IMR-90 (cell line): ENCODE data around the gene BACH1. TPM values are rescaled to one million over a fixed set of nuclear protein-coding genes. Genes with fewer than 3 reads are reported as not detected.

Experiments used
- ATAC-seq: fragments of 200-7000 bp; cut with Tn5 transposase; 2 replicates; pipeline ENCODE4 v1.9.1; 2020; ENCODE audit warnings: low read depth, mild to moderate bottlenecking, moderate library complexity
- BruUV-seq: library from RNA; stranded (reverse); fragments of 400-500 nt; replicated peaks from 2 replicates; lab custom pipeline; 2021; lab: Mats Ljungman, UMichigan
- CTCF ChIA-PET: fragments of 300-600 bp; formaldehyde crosslinking; extraction: SDS; loops from one replicate; lab custom pipeline; 2021; ENCODE audit warnings: antibody characterized with exemption; lab: Yijun Ruan, JAX
- POLR2A ChIA-PET: fragments of 300-600 bp; sonication (Branson Sonifier 250); formaldehyde crosslinking; loops from one replicate; lab custom pipeline; 2022; ENCODE audit warnings: antibody characterized with exemption; ENCODE audit not compliant: unreplicated experiment; lab: Charles Lee
- DNase-seq: peaks from one replicate; pipeline ENCODE4 v3.0.0; 2013
- H2AFZ ChIP-seq: replicated peaks from 2 replicates; pipeline ENCODE3; 2013; ENCODE audit warnings: low read length, mild to moderate bottlenecking; ENCODE audit not compliant: poor library complexity
- H2AK5ac ChIP-seq: 2 replicates; pipeline ENCODE4 v1.6.1; 2013; ENCODE audit warnings: low read depth, low read length, inconsistent platforms
- H2AK9ac ChIP-seq: replicated peaks from 2 replicates; pipeline ENCODE3; 2013; ENCODE audit warnings: mild to moderate bottlenecking, low read depth, low read length, moderate library complexity; ENCODE audit not compliant: poor library complexity
- H2BK120ac ChIP-seq: 2 replicates; pipeline ENCODE4 v1.6.1; 2013; ENCODE audit warnings: low read depth, low read length, inconsistent platforms
- H2BK15ac ChIP-seq: 3 replicates; pipeline ENCODE4 v1.6.1; 2013; ENCODE audit warnings: low read depth, low read length, inconsistent platforms
- H2BK20ac ChIP-seq: 2 replicates; pipeline ENCODE4 v1.6.1; 2013; ENCODE audit warnings: low read depth, mild to moderate bottlenecking, inconsistent platforms, low read length, moderate library complexity
- H2BK5ac ChIP-seq: 2 replicates; pipeline ENCODE4 v1.6.1; 2013; ENCODE audit warnings: mild to moderate bottlenecking, low read depth, low read length, inconsistent platforms; ENCODE audit not compliant: poor library complexity, severe bottlenecking
- H3K14ac ChIP-seq: replicated peaks from 2 replicates; pipeline ENCODE4 v1.6.1; 2013; ENCODE audit warnings: low read depth, low read length, inconsistent platforms
- H3K18ac ChIP-seq: 2 replicates; pipeline ENCODE4 v1.6.1; 2013; ENCODE audit warnings: low read depth, low read length, control low read depth
- H3K23ac ChIP-seq: 2 replicates; pipeline ENCODE4 v1.6.1; 2013; ENCODE audit warnings: low read depth, low read length, inconsistent platforms
- H3K27ac ChIP-seq: 2 replicates; pipeline ENCODE4 v1.5.1; 2013; ENCODE audit warnings: mild to moderate bottlenecking, control low read depth, low read length; ENCODE audit not compliant: insufficient read depth
- H3K27me3 ChIP-seq: 2 replicates; pipeline ENCODE4 v1.6.1; 2013; ENCODE audit warnings: low read length; ENCODE audit not compliant: control insufficient read depth, insufficient read depth
- H3K36me3 ChIP-seq: 2 replicates; pipeline ENCODE4 v1.6.1; 2013; ENCODE audit warnings: low read length, mixed read lengths; ENCODE audit not compliant: control insufficient read depth, insufficient read depth
- H3K4ac ChIP-seq: 2 replicates; pipeline ENCODE4 v1.6.1; 2013; ENCODE audit warnings: low read depth, low read length, inconsistent platforms
- H3K4me1 ChIP-seq: 2 replicates; pipeline ENCODE4 v1.6.1; 2013; ENCODE audit warnings: low read length, mixed read lengths; ENCODE audit not compliant: control insufficient read depth, insufficient read depth
- H3K4me2 ChIP-seq: 2 replicates; pipeline ENCODE4 v1.6.1; 2013; ENCODE audit warnings: low read depth, mild to moderate bottlenecking, control low read depth, low read length, moderate library complexity
- H3K4me3 ChIP-seq: 2 replicates; pipeline ENCODE4 v1.5.1; 2013; ENCODE audit warnings: low read depth, mild to moderate bottlenecking, control low read depth, low read length, moderate library complexity; ENCODE audit not compliant: insufficient read depth
- H3K56ac ChIP-seq: 2 replicates; pipeline ENCODE4 v1.6.1; 2013; ENCODE audit warnings: low read length, inconsistent platforms; ENCODE audit not compliant: insufficient read depth; ENCODE audit errors: extremely low read depth
- H3K79me1 ChIP-seq, 2 experiments: 2 replicates each; pipeline ENCODE4 v1.6.1; 2013; ENCODE audit warnings: low read length in 2 of 2, inconsistent platforms in 1 of 2, low read depth in 1 of 2
- H3K9ac ChIP-seq: 2 replicates; pipeline ENCODE4 v1.6.1; 2013; ENCODE audit warnings: low read depth, low read length, control low read depth
- H3K9me1 ChIP-seq: 2 replicates; pipeline ENCODE4 v1.6.1; 2013; ENCODE audit warnings: low read length, inconsistent platforms; ENCODE audit not compliant: insufficient read depth
- H3K9me3 ChIP-seq: 2 replicates; pipeline ENCODE4 v1.6.1; 2013; ENCODE audit warnings: low read length; ENCODE audit not compliant: control insufficient read depth, insufficient read depth
- H4K20me1 ChIP-seq: 2 replicates; pipeline ENCODE4 v1.6.1; 2013; ENCODE audit warnings: low read length, inconsistent platforms; ENCODE audit not compliant: insufficient read depth
- H4K5ac ChIP-seq: 2 replicates; pipeline ENCODE4 v1.6.1; 2013; ENCODE audit warnings: mild to moderate bottlenecking, low read depth, low read length, control low read depth
- H4K8ac ChIP-seq, 2 experiments: 2 replicates each; pipeline ENCODE4 v1.6.1; 2013; ENCODE audit warnings: low read depth in 2 of 2, low read length in 2 of 2, control low read depth in 1 of 2, inconsistent platforms in 1 of 2
- H4K91ac ChIP-seq: 2 replicates; pipeline ENCODE4 v1.6.1; 2013; ENCODE audit warnings: low read depth, low read length, inconsistent platforms; ENCODE audit not compliant: insufficient read depth
- CHD1 ChIP-seq: IDR thresholded peaks from 2 replicates; pipeline ENCODE4 v1.6.1; 2012; ENCODE audit warnings: low read depth, low read length, improper control_type of control experiment
- FOS ChIP-seq: fragments of 150-350 bp; IDR thresholded peaks from 2 replicates; pipeline ENCODE4 v1.6.1; 2016; ENCODE audit warnings: low read depth, low read length
- MAFK ChIP-seq: IDR thresholded peaks from 2 replicates; pipeline ENCODE4 v1.6.1; 2012; ENCODE audit warnings: low read depth, low read length, improper control_type of control experiment
- MAZ ChIP-seq: IDR thresholded peaks from 2 replicates; pipeline ENCODE4 v1.6.1; 2012; ENCODE audit warnings: low read depth, mild to moderate bottlenecking, low read length, improper control_type of control experiment, moderate library complexity, borderline replicate concordance
- MXI1 ChIP-seq: IDR thresholded peaks from 2 replicates; pipeline ENCODE4 v1.6.1; 2012; ENCODE audit warnings: low read depth, mild to moderate bottlenecking, low read length, moderate library complexity, borderline replicate concordance
- NFE2L2 ChIP-seq: fragments of 150-350 bp; IDR thresholded peaks from 2 replicates; pipeline ENCODE4 v1.6.1; 2016; ENCODE audit warnings: low read depth, mild to moderate bottlenecking, low read length
- RFX5 ChIP-seq: IDR thresholded peaks from 2 replicates; pipeline ENCODE4 v1.8.0; 2012; ENCODE audit warnings: low read depth, mild to moderate bottlenecking, low read length, moderate library complexity
- WGBS, 2 experiments: methylation state at CpG; one replicate each; pipeline versions ENCODE4 v1.1.5 to v1.1.7; 2013; ENCODE audit warnings: missing lambda C conversion rate in 2 of 2; ENCODE audit not compliant: insufficient read length in 1 of 2; ENCODE audit errors: extremely low coverage in 2 of 2; 5-methylcytosine and 5-hydroxymethylcytosine counted together
- dilution Hi-C: fragments of 300-500 bp; cut with HindIII; formaldehyde crosslinking; loops from one replicate; pipeline ENCODE4 v1.14.3; 2018; ENCODE audit warnings: low sequenced_read_pairs; ENCODE audit not compliant: unreplicated experiment
- in situ Hi-C: fragments of 300-500 bp; cut with MboI; formaldehyde crosslinking; loops from 3 replicates; pipeline ENCODE4 v1.14.3; 2019; ENCODE audit warnings: low sequenced_read_pairs, inconsistent platforms, mixed read lengths
- intact Hi-C: fragments of 100-400 bp; cut with micrococcal nuclease; formaldehyde crosslinking; loops from 2 replicates; pipeline ENCODE4 v1.10.0; 2022
- polyA plus RNA-seq, 3 experiments: library from polyadenylated mRNA; depleted of rRNA; stranded (reverse); fragments of >200 nt; gene quantifications; 2 replicates each; pipeline ENCODE4 v1.2.3, GENCODE V29; 2012; ENCODE audit warnings: low replicate concordance in 1 of 3
- total RNA-seq: library from RNA; depleted of rRNA; stranded (reverse); fragments of >200 nt; gene quantifications from 2 replicates; pipeline ENCODE4 v1.2.3, GENCODE V29; 2012
- TF ChIP-seq, protein P1 (sequence below): conservative IDR thresholded peaks from 2 replicates; pipeline ENCODE4 v1.5.1; 2012; ENCODE audit warnings: mild to moderate bottlenecking, low read depth, low read length, improper control_type of control experiment

BACH1 gene
- total and polyA plus RNA-seq, 2 of the 4 experiments (the other 2 are of a cell fraction), result 23.1 to 108 TPM

DNA sequence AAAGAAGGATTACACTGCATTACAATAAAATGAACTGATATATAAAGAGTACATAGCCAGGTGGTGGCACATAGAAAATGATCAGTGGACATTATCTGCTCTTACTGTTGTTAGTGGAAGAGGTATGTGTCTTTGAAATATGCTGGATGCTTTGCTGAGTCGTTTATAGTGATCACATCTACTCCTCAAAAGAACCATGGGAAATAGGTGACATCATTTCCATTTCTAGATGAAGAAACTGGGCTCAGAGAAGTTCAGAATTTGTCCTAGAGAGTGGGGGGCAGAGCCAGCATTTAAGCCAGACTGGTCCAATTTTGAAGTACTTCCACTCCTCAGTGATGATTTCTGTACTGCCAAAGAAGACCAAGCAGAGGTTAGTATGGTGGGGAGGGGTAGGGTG lies 34.0 kb upstream of the BACH1 start:
- in situ Hi-C loops, result no loop called here
- H2AK9ac ChIP-seq, result no peak overlapping the region
- dilution Hi-C loops, result no loop called here
- no peak overlapping the region for H3K4me3 ChIP-seq
- H2AK5ac ChIP-seq, result no peak overlapping the region
- peak; percentile 62 for DNase-seq
- TF ChIP-seq FOS (no peak), CHD1 (no peak), RFX5 (no peak), MAZ (no peak), MXI1 (no peak), MAFK (no peak), NFE2L2 (peak; percentile 22; the same call in 1 of the 2 replicates)
- TF ChIP-seq, protein P1, sequence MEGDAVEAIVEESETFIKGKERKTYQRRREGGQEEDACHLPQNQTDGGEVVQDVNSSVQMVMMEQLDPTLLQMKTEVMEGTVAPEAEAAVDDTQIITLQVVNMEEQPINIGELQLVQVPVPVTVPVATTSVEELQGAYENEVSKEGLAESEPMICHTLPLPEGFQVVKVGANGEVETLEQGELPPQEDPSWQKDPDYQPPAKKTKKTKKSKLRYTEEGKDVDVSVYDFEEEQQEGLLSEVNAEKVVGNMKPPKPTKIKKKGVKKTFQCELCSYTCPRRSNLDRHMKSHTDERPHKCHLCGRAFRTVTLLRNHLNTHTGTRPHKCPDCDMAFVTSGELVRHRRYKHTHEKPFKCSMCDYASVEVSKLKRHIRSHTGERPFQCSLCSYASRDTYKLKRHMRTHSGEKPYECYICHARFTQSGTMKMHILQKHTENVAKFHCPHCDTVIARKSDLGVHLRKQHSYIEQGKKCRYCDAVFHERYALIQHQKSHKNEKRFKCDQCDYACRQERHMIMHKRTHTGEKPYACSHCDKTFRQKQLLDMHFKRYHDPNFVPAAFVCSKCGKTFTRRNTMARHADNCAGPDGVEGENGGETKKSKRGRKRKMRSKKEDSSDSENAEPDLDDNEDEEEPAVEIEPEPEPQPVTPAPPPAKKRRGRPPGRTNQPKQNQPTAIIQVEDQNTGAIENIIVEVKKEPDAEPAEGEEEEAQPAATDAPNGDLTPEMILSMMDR, result no peak
- no peak overlapping the region for H2BK120ac ChIP-seq
- no peak overlapping the region for H3K4ac ChIP-seq
- no peak overlapping the region for H3K4me2 ChIP-seq
- H2BK20ac ChIP-seq, result peak overlapping the region; percentile 55; the same call in 1 of the 2 replicates
- H4K5ac ChIP-seq, result no peak overlapping the region
- H3K4me1 ChIP-seq, result peaks cover 2% of the 10 kb centered on the region
- no peak overlapping the region for H2BK5ac ChIP-seq
- no TSS peak for BruUV-seq
- no peak overlapping the region for H2AFZ ChIP-seq
- peak overlapping the region; percentile 50; the same call in 2 of the 3 replicates for H2BK15ac ChIP-seq
- H3K9me3 ChIP-seq, result no peaks in the 10 kb centered on the region
- no peak overlapping the region; the same call in 1 of the 2 replicates for H4K91ac ChIP-seq
- no peaks in the 10 kb centered on the region for H3K36me3 ChIP-seq
- no peak overlapping the region; the same call in 1 of the 2 replicates for H3K56ac ChIP-seq
- POLR2A ChIA-PET, result no interaction called here
- CTCF ChIA-PET, result no interaction called here
- H3K18ac ChIP-seq, result no peak overlapping the region
- 0 out of 4 replicates have a peak overlapping the region, but pooled peaks of 1 of the 2 experiments have one; percentile 48 for H4K8ac ChIP-seq
- WGBS, 2 experiments, result no CpG with 5 or more reads among the region's 1 CpG
- peak overlapping the region; percentile 25; the same call in 1 of the 2 replicates for H3K14ac ChIP-seq
- no peak overlapping the region for H3K9ac ChIP-seq
- H3K9me1 ChIP-seq, result peaks cover 8% of the 10 kb centered on the region
- no peaks in the 10 kb centered on the region for H3K27me3 ChIP-seq
- ATAC-seq, result no peak
- intact Hi-C loops, result no loop called here
- no peak overlapping the region; the same call in 1 of the 2 replicates for H3K23ac ChIP-seq
- H3K27ac ChIP-seq, result no peak overlapping the region
- peaks cover 0 to 8% of the 10 kb centered on the region in 2 experiments; a peak in 2 of 4 replicates for H3K79me1 ChIP-seq
- no peaks in the 10 kb centered on the region for H4K20me1 ChIP-seq
